ENCODE data around the gene PCDHB16.

The PCDHB16 gene

GRCh38 chr5:141234109-141234667 is 52.0 kb downstream of the PCDHB16 start:
- no peak for DNase-seq

All from NCI-H510A (cell line).